ENCODE measurements around the gene KRTAP4-5.
"Not testable (repeated sequence)": the region's sequence is repeated elsewhere in the genome, so short reads cannot be mapped to it uniquely, and the experiment has no call there.

The KRTAP4-5 gene

GRCh38 chr17:41149652-41149985 lies at the start of gene KRTAP4-5:
Gene KRTAP4-5, minus strand, starts transcription at chr17:41149825. Its CDS starts 58 bp downstream, at chr17:41149767.
- DNase-seq (ENCODE audit: low read depth): no peak
- no peak within 1 kb of the TSS for H3K4me3 ChIP-seq (ENCODE audit: low read length)
- TF ChIP-seq CTCF (conservative IDR thresholded peaks at IDR 0.05; ENCODE audit: low read length): no peak

- no peak overlapping the region for H3K4me3 ChIP-seq (ENCODE audit: low read length)
- DNase-seq (ENCODE audit: low read depth): no peak
- no peak for TF ChIP-seq CTCF (conservative IDR thresholded peaks at IDR 0.05; ENCODE audit: low read length)
Measured at GRCh38 chr17:41196068-41196467, 46.4 kb upstream of the KRTAP4-5 start.

GRCh38 chr17:41190328-41190727 lies 40.7 kb upstream of the KRTAP4-5 start:
- no peak overlapping the region for H3K4me3 ChIP-seq (ENCODE audit: low read length)
- no peak for TF ChIP-seq CTCF (conservative IDR thresholded peaks at IDR 0.05; ENCODE audit: low read length)
- DNase-seq (ENCODE audit: low read depth): no peak

- not testable (repeated sequence) for H3K4me3 ChIP-seq (ENCODE audit: low read length); DNase-seq (ENCODE audit: low read depth)
Measured at GRCh38 chr17:41189837-41190318, 40.3 kb upstream of the KRTAP4-5 start, which contains the start of gene KRTAP9-1. Gene KRTAP9-1, plus strand, starts transcription at chr17:41189887. Its CDS starts 0 bp downstream, at chr17:41189887.

- TF ChIP-seq CTCF (conservative IDR thresholded peaks at IDR 0.05; ENCODE audit: low read length): no peak
- DNase-seq (ENCODE audit: low read depth): no peak
- H3K4me3 ChIP-seq (ENCODE audit: low read length): no peak overlapping the region
Measured at GRCh38 chr17:41186872-41187271, 37.2 kb upstream of the KRTAP4-5 start.

- DNase-seq (ENCODE audit: low read depth): no peak
- no peak overlapping the region for H3K4me3 ChIP-seq (ENCODE audit: low read length)
- no peak for TF ChIP-seq CTCF (conservative IDR thresholded peaks at IDR 0.05; ENCODE audit: low read length)
Measured at GRCh38 chr17:41185001-41185400, 35.4 kb upstream of the KRTAP4-5 start.

- H3K4me3 ChIP-seq (ENCODE audit: low read length): no peak within 1 kb of the TSS
- DNase-seq (ENCODE audit: low read depth): no peak
- no peak for TF ChIP-seq CTCF (conservative IDR thresholded peaks at IDR 0.05; ENCODE audit: low read length)
Measured at GRCh38 chr17:41184480-41184961, 34.9 kb upstream of the KRTAP4-5 start, which contains the start of gene KRTAP4-1. Gene KRTAP4-1, minus strand, starts transcription at chr17:41184911. Its CDS starts 57 bp downstream, at chr17:41184854.

Data from AG10803 (cell line).